K562 (cell line): ENCODE measurements around the gene LMBR1. TPM values are rescaled to one million over a fixed set of nuclear protein-coding genes. Genes with fewer than 3 reads are reported as not detected.

ENCODE experiments used
- ATAC-seq: fragments of 200-7000 bp; cut with Tn5 transposase; 3 replicates; pipeline ENCODE4 v1.9.1; 2020; ENCODE audit warnings: moderate library complexity
- BruUV-seq: library from RNA; stranded (reverse); fragments of 400-500 nt; replicated peaks from 2 replicates; lab custom pipeline; 2021; lab: Mats Ljungman, UMichigan
- CTCF ChIA-PET: fragments of 300-600 bp; formaldehyde crosslinking; extraction: SDS; loops from one replicate; lab custom pipeline; 2021; ENCODE audit warnings: low intra/inter-chr PET ratio; lab: Yijun Ruan, JAX
- POLR2A ChIA-PET: fragments of 300-600, 350-650 bp; sonication (Branson Sonifier 250); formaldehyde crosslinking; extraction: SDS; loops from one replicate; lab custom pipeline; 2021; ENCODE audit warnings: antibody characterized with exemption, inconsistent platforms; lab: Yijun Ruan, JAX
- DNase-seq, 4 experiments: peaks; one replicate each; pipeline versions ENCODE4 v3.0.0 to v3.0.0-alpha.2; 2011 to 2018; ENCODE audit warnings: low spot score in 3 of 4, mixed read lengths in 3 of 4; ENCODE audit errors: extremely low read depth in 1 of 4
- FAIRE-seq: peaks from 2 replicates; lab custom pipeline; 2011; peaks lifted over from hg19 to GRCh38; lab: Jason Lieb, UNC
- H2AFZ ChIP-seq: 2 replicates; pipeline ENCODE4 v1.6.0; 2011; ENCODE audit warnings: low read depth, low read length, control low read depth, inconsistent platforms
- H3K27ac ChIP-seq: fragments of 200-600 bp; 3 replicates; pipeline ENCODE4 v1.8.0; 2011; ENCODE audit warnings: low read depth, mild to moderate bottlenecking, control low read depth, inconsistent platforms, low read length, moderate library complexity, mixed read lengths; ENCODE audit errors: extremely low read depth
- H3K27me3 ChIP-seq, 2 experiments: fragments of 300-600 bp in 1 of 2; 2 replicates in 1 of 2; 3 replicates in 1 of 2; pipeline versions ENCODE4 v1.6.0 to v1.8.0; 2011; ENCODE audit warnings: inconsistent platforms in 2 of 2, low read length in 2 of 2, mild to moderate bottlenecking in 1 of 2, mixed read lengths in 1 of 2, moderate library complexity in 1 of 2; ENCODE audit not compliant: control insufficient read depth in 2 of 2, insufficient read depth in 2 of 2
- H3K36me3 ChIP-seq: fragments of 300-600 bp; 3 replicates; pipeline ENCODE4 v1.8.0; 2011; ENCODE audit warnings: mild to moderate bottlenecking, low read length, inconsistent platforms; ENCODE audit not compliant: control insufficient read depth, insufficient read depth
- H3K4me1 ChIP-seq, 2 experiments: fragments of 200-600 bp in 1 of 2; replicated peaks in 1 of 2; 2 replicates in 1 of 2; 3 replicates in 1 of 2; pipeline versions ENCODE4 v1.5.1 to v1.8.0; 2011; ENCODE audit warnings: inconsistent platforms in 2 of 2, low read length in 2 of 2, mild to moderate bottlenecking in 1 of 2, mixed read lengths in 1 of 2, moderate library complexity in 1 of 2; ENCODE audit not compliant: control insufficient read depth in 2 of 2, insufficient read depth in 2 of 2
- H3K4me2 ChIP-seq: 2 replicates; pipeline ENCODE4 v1.6.1; 2011; ENCODE audit warnings: low read length, control low read depth, inconsistent platforms, mixed read lengths; ENCODE audit not compliant: insufficient read depth
- H3K4me3 ChIP-seq: fragments of 200-600 bp; sonication (generic), shearing (Covaris generic); 2 replicates; pipeline ENCODE4 v1.5.1; 2016; ENCODE audit warnings: control low read depth, inconsistent platforms
- H3K79me2 ChIP-seq: fragments of 200-600 bp; 3 replicates; pipeline ENCODE4 v1.8.0; 2011; ENCODE audit warnings: low read length, inconsistent platforms; ENCODE audit not compliant: control insufficient read depth, insufficient read depth
- H3K9ac ChIP-seq, 2 experiments: 2 replicates each; pipeline versions ENCODE4 v1.6.0 to v1.6.1; 2011; ENCODE audit warnings: low read depth in 2 of 2, low read length in 2 of 2, control low read depth in 1 of 2, inconsistent platforms in 1 of 2, mild to moderate bottlenecking in 1 of 2, mixed read lengths in 1 of 2; ENCODE audit not compliant: insufficient read depth in 1 of 2
- H3K9me1 ChIP-seq: one replicate; pipeline ENCODE4 v1.6.0; 2011; ENCODE audit warnings: inconsistent platforms, mild to moderate bottlenecking, low read length, moderate library complexity; ENCODE audit not compliant: control insufficient read depth, insufficient read depth
- H3K9me3 ChIP-seq: replicated peaks from 2 replicates; pipeline ENCODE4 v1.5.1; 2011; ENCODE audit warnings: low read depth, low read length, inconsistent platforms; ENCODE audit not compliant: control insufficient read depth, insufficient read depth
- H4K20me1 ChIP-seq: replicated peaks from 2 replicates; pipeline ENCODE4 v1.6.1; 2011; ENCODE audit warnings: low read length, inconsistent platforms, mixed read lengths; ENCODE audit not compliant: control insufficient read depth, insufficient read depth
- CEBPB ChIP-seq: fragments of 450-650 bp; IDR thresholded peaks from 2 replicates; pipeline ENCODE4 v1.6.1; 2016; ENCODE audit warnings: missing genetic modification characterization, missing compliant biosample characterization
- HEY1 ChIP-seq: fragments of 250-450 bp; sonication (Bioruptor Pico); IDR thresholded peaks from 2 replicates; pipeline ENCODE4 v1.5.0; 2020; ENCODE audit warnings: mild to moderate bottlenecking, moderate library complexity, borderline replicate concordance
- MED1 ChIP-seq: sonication (generic); formaldehyde crosslinking; IDR thresholded peaks from 2 replicates; pipeline ENCODE4 v1.8.1; 2023; ENCODE audit warnings: missing genetic modification reagents, borderline replicate concordance
- ZNF316 ChIP-seq: fragments of 450-650 bp; IDR thresholded peaks from 2 replicates; pipeline ENCODE4 v1.6.1; 2016
- WGBS: fragments of 100-300 bp; shearing (Covaris generic); methylation state at CpG from one replicate; pipeline ENCODE4 v1.1.6; 2016; ENCODE audit warnings: low coverage, mixed read lengths; ENCODE audit not compliant: insufficient coverage; ENCODE audit errors: missing lambda C conversion rate; 5-methylcytosine and 5-hydroxymethylcytosine counted together
- in situ Hi-C: fragments of 300-500 bp; cut with MboI; formaldehyde crosslinking; loops from 4 replicates; pipeline ENCODE4 v1.15.0; 2018; ENCODE audit warnings: inconsistent platforms, mixed read lengths
- intact Hi-C: fragments of 100-400 bp; cut with micrococcal nuclease; formaldehyde crosslinking; loops from 2 replicates; pipeline ENCODE4 v1.14.2; 2022
- polyA plus RNA-seq, 8 experiments: library from polyadenylated mRNA; depleted of rRNA in 4 of 8; stranded (reverse) in 5 of 8; unstranded in 3 of 8; fragments of >200 nt; fragmentation: Nextera tagmentation in 2 of 8; fragmentation: Illumina TruSeq in 1 of 8; extraction: Ambion mirVana in 2 of 8; extraction: Trizol in 1 of 8; gene quantifications; 2 replicates each; pipeline versions ENCODE4 v1.2.1 to v1.2.3, GENCODE V29; 2011 to 2014; ENCODE audit warnings: inconsistent platforms in 1 of 8, missing spikeins in 1 of 8
- total RNA-seq, 7 experiments: library from RNA; depleted of rRNA in 6 of 7; stranded (reverse); fragments of >200 nt in 6 of 7; fragmentation: Illumina TruSeq in 2 of 7; extraction: Trizol in 2 of 7; gene quantifications; 2 replicates each; pipeline versions ENCODE4 v1.2.1 to v1.2.3, GENCODE V29; 2011 to 2021; ENCODE audit warnings: low replicate concordance in 1 of 7

LMBR1 gene
- total and polyA plus RNA-seq, 9 of the 15 experiments (the other 6 are each of a cell fraction or from before 2014, with no cell fraction given): 7.7 to 90.0 (median 59.9) TPM

DNA sequence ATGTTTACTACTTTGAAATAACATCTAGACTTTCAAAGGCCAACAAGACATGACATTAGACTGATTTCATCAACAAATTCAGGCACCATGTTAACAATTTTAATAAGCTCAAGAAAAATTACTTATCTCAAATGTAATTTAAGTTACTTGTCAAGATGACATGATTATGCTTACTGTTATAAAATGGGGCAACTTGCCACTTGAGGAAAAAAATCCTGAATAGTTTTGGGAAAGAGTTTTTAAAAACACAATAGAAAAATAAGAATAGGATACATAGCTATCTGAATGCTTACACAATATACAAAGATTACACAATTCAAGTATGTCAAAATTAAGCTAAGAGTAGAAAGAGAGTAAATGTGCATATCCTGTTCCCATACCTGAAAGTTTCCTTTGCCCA lies 167.0 kb downstream of the LMBR1 start:
- Histone ChIP-seq H2AFZ (no peak overlapping the region), H3K4me3 (no peak overlapping the region), H3K27ac (no peak overlapping the region), H3K27me3 (no peaks in the 10 kb centered on the region), H3K4me2 (no peak overlapping the region), H3K4me1 (no peaks in the 10 kb centered on the region), H3K9me1 (no peaks in the 10 kb centered on the region), H3K79me2 (no peaks in the 10 kb centered on the region), H3K9ac (no peak overlapping the region), H3K9me3 (no peaks in the 10 kb centered on the region), H4K20me1 (no peaks in the 10 kb centered on the region)
- in situ Hi-C loops: no loop called here
- no peak for DNase-seq
- FAIRE-seq: no peak
- intact Hi-C loops: no loop called here
- CTCF ChIA-PET: no interaction called here
- no peak for ATAC-seq
- TF ChIP-seq ZNF316 (peak; percentile 58), MED1 (CRISPR knock-in tag) (no peak), CEBPB (peak; percentile 57)
- TF ChIP-seq, all 486 proteins: peak for 2
- H3K36me3 ChIP-seq: peaks cover 8% of the 10 kb centered on the region; the same call in 1 of the 3 replicates
- BruUV-seq: no TSS peak
- POLR2A ChIA-PET: interaction anchor here (0.7 to 1.1 kb wide), 2 partner anchors 9 to 33 kb away, joined by 3 to 5 read pairs; no protein-coding TSS in a partner anchor

DNA sequence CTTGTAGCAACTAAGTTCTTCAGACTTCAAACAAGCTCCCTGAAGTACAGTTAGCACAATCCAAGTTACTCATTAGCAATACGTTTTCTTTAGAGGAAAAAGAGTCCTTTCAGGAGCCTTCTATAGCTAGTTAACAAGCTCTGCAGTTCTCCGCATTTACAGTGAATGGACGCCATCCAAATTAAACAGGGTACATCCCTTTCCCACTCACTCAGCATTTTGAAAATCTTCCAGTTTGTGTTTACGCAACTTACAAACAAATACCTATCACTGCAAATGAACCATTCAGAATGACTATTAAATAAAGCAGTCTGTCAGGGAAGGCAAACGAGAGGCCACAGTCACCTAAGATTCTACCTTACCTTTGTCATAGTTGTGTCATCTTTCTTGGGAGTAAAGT lies 167.9 kb downstream of the LMBR1 start:
- in situ Hi-C loops: no loop called here
- H3K36me3 ChIP-seq: peaks cover 8% of the 10 kb centered on the region; the same call in 1 of the 3 replicates
- no peaks in the 10 kb centered on the region for H3K4me1 ChIP-seq
- H2AFZ ChIP-seq: no peak overlapping the region
- H3K27ac ChIP-seq: no peak overlapping the region
- no peak for ATAC-seq
- H3K4me3 ChIP-seq: no peak overlapping the region
- TF ChIP-seq CEBPB: peak; percentile 9; the same call in 1 of the 2 replicates
- TF ChIP-seq HEY1 (CRISPR knock-in tag): no peak
- no peaks in the 10 kb centered on the region for H3K27me3 ChIP-seq
- 84% methylated on average over 5 of the region's 5 CpGs for WGBS
- FAIRE-seq: no peak
- no peaks in the 10 kb centered on the region for H4K20me1 ChIP-seq
- no peak overlapping the region for H3K9ac ChIP-seq
- ChIA-PET POLR2A (interaction anchor here (0.5 to 1.1 kb wide), 4 partner anchors 8 to 549 kb away, joined by 3 to 5 read pairs (median 3); no protein-coding TSS in a partner anchor), CTCF (no interaction called here)
- H3K4me2 ChIP-seq: no peak overlapping the region
- H3K79me2 ChIP-seq: no peaks in the 10 kb centered on the region
- H3K9me1 ChIP-seq: no peaks in the 10 kb centered on the region
- intact Hi-C loops: no loop called here
- H3K9me3 ChIP-seq: no peaks in the 10 kb centered on the region
- BruUV-seq: no TSS peak
- no peak for DNase-seq
